HG02943 (cell line): ENCODE measurements around the gene RAD23A.

Experiments
- ATAC-seq: cut with Tn5 transposase; IDR thresholded peaks from one replicate; pipeline ENCODE4 v1.9.1; 2021; ENCODE audit warnings: mild to moderate bottlenecking, low read depth, moderate library complexity; ENCODE audit not compliant: unreplicated experiment

The RAD23A gene

GRCh38 chr19:13001166-13001501, 55.5 kb downstream of the RAD23A start:
- ATAC-seq: no peak

GRCh38 chr19:13001502-13002165, 56.0 kb downstream of the RAD23A start:
- ATAC-seq: no peak

- ATAC-seq: no peak
Measured at GRCh38 chr19:13002166-13002898, 56.7 kb downstream of the RAD23A start.

- no peak for ATAC-seq
Measured at GRCh38 chr19:13003081-13003480, 57.4 kb downstream of the RAD23A start.
